ENCODE measurements around the gene NAMPT.

Gene NAMPT

DNA sequence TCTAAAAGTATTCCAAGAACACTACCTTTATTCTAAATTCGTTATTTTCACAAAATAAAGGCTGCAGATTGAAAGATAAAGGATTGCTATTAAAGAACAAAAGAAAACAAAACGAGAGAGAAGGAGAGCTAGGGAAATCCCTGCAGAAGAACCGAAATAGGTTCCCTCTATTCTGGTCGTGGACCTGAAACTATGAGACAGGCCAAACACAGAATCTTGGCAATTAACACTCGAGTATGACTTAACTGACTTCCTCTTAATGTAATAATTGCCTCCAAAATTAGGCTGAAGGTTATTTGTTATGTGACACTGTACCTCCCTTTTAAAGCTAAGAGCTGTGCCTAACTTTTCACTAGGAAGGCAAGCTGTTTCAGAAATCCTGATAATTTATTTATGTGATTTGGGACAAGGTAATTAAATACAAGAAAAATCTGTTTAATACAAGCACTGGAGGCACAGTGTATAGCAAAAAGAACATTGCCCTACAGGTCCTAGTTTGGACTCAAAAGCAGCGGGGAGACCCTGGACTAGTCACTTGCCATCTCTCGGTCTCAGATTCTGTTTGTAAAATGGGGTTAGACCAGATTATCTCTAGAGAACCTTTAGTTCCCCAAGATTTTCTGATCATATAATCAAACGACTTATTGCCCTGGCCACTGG, 11.6 kb downstream of the NAMPT start:
- DNase-seq (ENCODE audit: low spot score): no peak

DNA sequence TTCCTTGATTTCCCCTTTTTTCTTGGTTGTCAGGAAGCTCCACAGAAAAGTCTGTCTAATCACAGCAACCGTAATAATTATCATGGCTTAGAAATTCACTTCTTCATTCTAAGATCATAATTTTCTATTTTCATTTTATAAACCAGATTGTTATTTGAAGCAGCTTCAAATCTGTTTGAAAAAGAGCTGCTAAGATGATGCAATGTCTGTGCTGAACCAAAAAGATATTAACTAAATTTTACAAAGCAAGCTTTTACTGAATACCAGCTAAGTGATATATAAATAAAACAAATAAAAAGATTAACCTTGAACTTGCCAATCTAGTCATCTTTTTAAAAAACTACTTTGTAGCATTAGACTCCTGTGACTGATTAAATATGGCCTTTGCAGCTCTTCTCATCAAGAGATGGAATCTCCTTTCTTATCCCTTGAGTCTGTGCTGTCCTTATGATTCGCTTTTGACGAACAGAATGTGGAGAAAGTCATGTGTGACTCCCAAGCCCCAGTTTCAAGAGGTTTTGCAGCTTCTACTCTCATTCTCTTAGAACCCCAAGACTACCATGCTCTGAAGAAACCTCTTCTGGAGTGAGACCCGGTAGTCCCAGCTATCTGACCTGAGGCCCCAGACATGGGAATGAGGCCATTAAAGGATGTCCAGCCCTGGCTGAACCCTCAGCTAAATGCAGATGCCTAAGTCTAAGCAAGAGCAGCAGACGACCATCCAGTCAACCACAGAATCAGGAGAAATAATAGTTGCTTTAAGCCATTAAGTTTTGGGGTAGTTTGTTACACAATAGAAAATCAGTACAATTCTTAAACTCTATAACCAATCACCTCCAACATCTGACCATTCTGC, 14.4 kb downstream of the NAMPT start:
- no peak for DNase-seq (ENCODE audit: low spot score)

DNA sequence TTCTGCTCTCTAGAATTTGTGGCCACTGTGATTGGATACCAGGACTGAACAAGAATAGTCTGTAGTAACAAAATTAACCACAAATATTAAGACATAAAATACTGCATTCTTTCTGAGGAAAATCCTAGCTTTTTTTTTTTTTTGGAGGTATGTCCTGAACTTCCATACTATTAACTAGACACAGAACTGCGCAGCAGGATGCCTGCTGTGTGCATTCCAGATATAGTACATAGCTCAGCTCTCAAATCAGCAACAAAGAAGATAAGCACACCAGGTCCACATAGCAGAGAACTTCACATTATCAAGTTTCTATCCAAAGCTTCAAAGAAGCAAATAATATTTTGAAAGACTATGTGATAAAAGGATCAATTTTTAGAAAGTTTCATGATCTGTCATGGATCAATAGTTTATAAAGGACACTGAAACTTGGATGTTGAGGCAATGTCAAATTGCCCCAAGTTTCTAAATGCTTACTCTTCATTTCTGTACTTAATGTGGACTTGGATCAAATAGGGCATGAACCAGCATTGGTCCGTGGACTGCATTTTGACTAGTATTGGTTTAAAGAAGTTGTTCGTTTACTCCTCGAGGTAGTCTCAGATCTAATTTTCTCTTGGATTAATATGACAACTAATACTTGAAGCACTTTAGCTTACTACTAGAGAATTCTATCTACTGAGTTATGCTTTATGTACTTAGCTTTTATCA, 15.4 kb downstream of the NAMPT start:
- no peak for DNase-seq (ENCODE audit: low spot score)

- no peak for DNase-seq (ENCODE audit: low spot score)
Measured at GRCh38 chr7:106265133-106265532, 19.6 kb downstream of the NAMPT start.

GRCh38 chr7:106262221-106262881, 22.4 kb downstream of the NAMPT start:
- DNase-seq (ENCODE audit: low spot score): no peak

DNA sequence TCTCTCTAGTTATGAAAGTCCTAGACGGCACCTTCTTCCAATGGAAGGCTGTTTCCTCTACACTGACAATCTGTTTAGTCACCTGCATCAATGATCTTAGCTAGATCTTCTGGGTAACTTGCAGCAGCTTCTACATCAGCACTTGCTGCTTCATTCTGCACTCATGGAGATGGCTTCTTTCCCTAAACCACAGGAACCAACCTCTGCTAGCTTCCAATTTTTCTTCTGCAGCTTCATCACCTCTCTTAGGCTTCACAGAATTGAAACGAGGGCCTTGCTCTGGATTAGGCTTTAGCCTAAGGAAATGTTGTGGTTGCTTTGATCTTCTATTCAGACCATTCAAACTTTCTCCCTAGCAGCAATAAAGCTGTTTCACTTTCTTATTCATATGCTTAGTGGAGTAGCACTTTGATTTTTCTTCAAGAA, 24.6 kb downstream of the NAMPT start:
- DNase-seq (ENCODE audit: low spot score): no peak

- DNase-seq (ENCODE audit: low spot score): no peak
Measured at GRCh38 chr7:106258789-106259188, 26.0 kb downstream of the NAMPT start.

DNA sequence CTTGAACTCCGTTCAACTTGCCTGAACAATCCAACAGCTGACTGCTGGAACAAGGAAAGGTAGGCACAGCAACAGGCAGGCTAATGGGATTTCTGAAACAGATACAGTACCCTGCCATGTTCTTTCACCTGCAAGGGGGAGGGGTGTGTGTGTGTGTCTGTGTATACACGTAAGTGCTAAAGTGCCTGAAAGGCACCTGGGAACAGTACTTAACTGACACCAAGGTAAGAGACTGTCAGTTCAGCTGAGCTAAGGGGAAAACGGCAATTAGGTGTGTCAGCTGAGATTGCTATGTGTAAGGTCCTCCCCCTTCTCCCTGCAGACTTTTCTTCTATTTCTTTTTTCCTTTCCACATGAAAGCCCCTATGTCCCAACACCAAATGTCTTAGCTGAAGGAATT, 27.0 kb downstream of the NAMPT start:
- DNase-seq (ENCODE audit: low spot score): no peak

DNA sequence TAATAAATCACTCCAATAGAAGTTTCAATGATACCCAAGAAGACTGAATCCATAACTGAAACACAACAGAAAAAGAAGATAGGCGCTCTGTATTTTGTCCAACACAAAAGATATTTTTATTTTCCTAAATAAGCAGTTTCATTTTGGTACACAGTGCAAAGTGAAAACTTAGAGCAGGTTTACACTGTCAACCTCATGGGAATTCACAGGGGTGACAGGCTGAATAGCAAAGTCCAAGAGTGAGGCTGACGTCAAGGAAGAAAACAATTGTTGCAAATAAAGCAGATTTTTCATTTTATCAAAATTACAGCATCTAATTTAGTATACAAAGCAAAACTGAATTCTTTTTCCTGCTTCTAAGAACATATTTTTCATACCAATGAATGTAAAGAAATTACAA, 28.6 kb downstream of the NAMPT start:
- no peak for DNase-seq (ENCODE audit: low spot score)

DNA sequence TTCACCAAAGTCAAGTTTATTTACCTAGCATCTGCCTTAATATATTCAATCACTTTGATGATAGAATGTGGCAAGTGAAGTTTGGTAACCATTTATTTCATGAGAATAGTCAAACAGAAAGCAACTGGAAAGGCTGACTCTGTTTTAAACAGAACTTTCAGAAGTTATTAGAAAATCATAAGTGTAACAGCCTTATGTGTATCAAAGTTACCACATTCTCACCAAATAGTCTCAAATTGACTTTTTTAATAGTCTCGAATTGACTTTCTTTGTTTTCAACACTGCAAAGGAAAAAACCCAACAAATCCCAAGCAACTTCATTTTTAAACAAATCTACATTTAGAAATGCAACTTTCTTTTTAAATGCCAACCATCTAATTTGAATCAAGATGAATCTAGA, 29.5 kb downstream of the NAMPT start:
- no peak for DNase-seq (ENCODE audit: low spot score)

DNA sequence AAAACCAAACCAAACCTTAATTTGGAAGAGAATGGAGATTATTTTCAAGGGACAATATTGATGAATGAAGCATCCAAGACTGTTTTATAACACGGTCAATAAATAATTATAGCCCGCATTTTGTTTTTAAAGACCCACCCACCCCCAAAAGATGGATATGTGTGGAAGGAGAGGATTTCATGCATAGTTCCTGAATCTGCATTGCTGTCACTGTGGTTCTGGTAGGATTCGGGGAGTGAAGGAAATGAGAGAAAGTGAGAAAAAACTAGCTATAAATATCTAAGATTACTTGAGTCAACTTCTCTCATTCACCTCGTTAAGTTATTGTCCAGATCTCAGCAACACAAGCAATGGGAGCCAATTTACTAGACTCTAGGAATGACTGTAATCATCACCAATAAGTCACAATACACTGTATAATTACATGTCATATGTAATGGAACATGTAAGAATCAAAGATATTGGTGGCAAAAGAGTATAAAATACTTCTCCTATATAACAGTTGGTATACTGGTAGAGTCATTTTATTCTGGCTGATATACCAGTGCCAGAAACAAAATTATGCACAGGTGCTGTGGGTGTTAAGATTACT, 30.2 kb downstream of the NAMPT start:
- DNase-seq (ENCODE audit: low spot score): no peak

GRCh38 chr7:106252568-106252967, 32.2 kb downstream of the NAMPT start:
- no peak for DNase-seq (ENCODE audit: low spot score)

DNA sequence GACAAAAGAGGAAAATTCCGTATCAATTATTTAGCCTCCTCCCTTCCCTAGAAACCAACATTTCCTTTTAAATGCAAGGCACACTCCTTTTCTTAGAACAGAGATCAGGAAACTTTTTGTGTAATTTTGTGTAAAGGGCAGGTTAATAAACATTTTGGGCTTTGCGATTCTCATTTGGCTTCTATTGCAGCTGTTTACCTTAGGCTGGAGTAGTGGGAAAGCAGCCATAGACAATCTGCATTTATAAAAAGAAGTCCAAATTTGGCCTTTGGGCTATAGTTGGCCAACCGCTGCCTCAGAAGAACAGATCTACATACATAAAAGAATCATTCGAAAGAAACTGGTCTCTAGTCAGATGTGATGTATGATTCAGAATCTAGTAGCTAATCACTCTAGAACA, 35.3 kb downstream of the NAMPT start:
- DNase-seq (ENCODE audit: low spot score): no peak

DNA sequence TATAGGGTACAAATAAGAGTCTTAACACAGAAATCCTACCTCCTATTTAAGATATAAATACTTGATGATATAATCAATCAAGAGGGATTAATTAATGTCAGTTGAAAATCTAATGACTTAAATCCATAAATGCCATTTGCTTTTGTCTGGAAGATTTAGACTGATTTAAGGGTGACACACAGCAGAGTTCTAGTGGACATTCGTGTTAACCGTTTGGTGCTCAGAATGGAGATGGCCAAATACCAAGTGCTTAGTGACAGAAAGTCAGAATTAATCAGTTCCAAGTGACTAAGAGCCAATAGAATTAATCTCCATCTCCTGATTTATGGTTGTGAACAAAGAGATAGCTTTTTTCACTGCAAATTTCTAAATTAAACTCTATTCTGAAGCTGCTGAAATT, 36.2 kb downstream of the NAMPT start:
- no peak for DNase-seq (ENCODE audit: low spot score)

DNA sequence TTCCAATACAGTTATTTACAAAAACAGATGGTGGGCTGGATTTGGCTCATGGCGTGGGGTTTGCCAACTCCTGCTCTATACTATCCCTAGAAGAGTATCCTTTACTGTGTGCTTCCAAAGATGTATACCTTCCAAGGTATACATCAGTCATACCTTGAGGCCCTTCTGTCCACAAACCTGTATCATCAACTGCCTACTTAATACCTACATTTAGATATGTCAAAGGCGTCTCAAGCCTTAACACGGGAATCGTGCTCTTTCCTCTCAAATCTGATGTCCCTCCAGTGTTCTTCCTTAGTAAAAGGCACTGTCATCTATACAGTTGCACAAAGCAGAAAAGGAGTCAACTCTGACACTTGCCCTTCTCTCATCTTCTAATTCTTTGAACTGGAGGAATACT, 36.9 kb downstream of the NAMPT start:
- no peak for DNase-seq (ENCODE audit: low spot score)

- DNase-seq (ENCODE audit: low spot score): no peak
Measured at GRCh38 chr7:106246902-106247711, 37.7 kb downstream of the NAMPT start.

- DNase-seq (ENCODE audit: low spot score): no peak
Measured at GRCh38 chr7:106243893-106244292, 40.9 kb downstream of the NAMPT start.

DNA sequence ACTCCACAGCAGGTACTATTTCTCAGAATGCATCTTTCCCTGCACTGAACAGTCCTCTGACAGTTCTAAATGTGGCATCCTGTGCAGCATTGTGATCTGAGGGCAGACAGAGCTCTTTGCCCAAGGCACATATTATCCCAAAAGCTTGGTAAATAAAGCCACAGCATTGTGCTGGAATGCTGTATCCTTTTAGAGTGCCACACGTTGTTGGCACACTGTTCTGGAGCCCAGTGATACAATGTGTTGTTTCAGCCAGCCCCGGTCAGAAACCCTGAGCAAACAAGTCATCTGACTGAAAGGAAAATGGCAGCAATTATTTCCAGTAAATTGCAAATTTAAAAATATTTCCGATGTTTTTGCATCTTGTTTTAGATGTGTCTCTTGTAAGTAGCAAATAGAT, 45.4 kb downstream of the NAMPT start:
- DNase-seq (ENCODE audit: low spot score): no peak

GRCh38 chr7:106238830-106239229, 46.0 kb downstream of the NAMPT start:
- no peak for DNase-seq (ENCODE audit: low spot score)

- no peak for DNase-seq (ENCODE audit: low spot score)
Measured at GRCh38 chr7:106236065-106236464, 48.7 kb downstream of the NAMPT start.

DNA sequence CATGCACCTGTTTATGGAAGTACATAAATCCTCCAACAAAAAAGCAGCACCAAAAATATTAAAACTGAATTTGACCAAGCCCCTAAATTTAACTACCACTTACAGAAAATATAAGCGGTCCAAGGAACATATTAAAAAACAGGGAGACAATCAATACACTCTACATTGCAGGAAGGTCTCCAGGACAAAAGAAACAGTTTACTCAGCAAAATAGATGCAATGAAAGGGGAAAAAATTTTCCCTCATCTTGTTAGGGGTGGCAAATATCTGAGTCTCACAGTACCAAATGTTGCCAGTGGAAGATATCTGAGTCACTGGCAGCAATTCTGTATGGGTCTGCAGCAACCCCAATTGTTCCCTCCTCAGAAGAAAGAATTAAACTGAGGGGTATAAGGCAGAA, 50.4 kb downstream of the NAMPT start:
- DNase-seq (ENCODE audit: low spot score): no peak
